DMS79 (cell line): Measurements from ENCODE around the gene SIPA1L3.
A peak's percentile ranks its signal among the peaks of the same experiment; 100 is the strongest.

Source experiments
- DNase-seq: peaks from one replicate; lab custom pipeline; 2025; lab: John Stamatoyannopoulos, UW

The SIPA1L3 gene

DNA sequence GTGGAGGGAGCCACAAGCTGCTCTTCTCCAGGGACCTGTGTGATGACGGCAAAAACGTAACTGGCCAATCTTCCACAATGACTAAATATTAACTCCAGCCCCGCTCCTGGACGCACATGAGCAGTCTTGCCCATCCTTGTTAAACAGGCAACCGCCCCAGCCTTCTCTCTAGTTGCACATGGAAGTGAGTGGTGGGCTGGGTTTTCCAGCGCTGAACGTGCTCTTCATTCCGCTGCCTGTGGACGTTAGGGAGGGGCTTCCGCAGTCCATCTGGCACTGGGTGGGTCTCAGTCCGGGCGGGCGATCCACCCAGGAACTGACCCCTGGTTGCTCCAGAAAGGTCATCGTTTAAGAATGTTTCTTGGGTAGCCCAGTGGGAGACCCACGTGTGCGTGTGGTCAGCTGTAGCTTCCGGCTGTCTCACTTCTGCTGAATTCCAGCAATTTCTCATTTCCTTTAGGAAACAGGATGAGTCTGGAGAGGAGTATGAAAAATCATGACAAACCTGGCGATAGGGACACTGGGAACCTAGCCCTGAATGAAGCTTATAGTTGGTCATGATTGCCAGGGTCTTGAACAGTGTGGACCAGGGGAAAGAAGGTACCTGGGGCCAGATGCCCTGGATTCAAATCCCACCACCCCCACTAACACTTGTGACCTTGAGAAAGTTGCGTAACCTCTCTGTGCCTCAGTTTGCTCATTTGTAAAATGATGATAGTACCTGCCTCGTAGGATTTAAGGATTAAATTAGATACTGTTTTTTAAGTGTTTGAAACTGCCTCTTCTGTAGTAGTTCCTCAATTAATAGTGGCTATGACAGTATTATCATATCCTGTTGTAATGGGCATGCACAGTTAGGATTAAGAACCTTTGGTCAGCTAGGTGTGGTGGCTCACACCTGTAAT is 92.6 kb downstream of the SIPA1L3 start:
- no peak for DNase-seq

DNA sequence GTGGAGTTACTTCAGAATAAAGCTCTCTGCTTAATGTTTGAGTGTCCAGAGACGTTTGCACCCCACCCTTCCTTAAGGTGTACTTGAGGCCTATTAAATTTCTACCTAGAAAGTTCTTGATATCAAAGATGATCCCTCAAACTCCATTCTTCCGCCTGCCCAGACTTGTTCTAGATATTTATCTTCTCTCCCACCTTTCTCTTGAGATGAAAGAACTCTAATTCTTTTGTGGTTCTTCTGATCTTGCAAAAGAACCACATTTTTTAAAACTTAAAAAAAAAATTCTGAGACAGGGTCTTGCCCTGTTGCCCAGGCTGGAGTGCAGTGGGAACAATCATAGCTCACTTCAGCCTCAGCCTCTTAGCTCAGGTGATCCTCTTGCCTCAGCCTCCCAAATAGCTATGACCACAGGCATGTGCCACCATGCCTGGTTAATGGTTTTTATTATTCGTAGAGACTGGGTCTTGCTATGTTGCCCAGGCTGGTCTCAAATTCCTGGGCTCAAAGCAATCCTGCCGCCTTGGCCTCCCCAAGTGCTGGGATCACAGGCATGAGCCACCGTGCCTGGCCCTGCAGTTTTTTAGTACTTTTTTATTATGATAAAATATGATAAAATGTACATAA is 94.3 kb downstream of the SIPA1L3 start:
- no peak for DNase-seq

DNA sequence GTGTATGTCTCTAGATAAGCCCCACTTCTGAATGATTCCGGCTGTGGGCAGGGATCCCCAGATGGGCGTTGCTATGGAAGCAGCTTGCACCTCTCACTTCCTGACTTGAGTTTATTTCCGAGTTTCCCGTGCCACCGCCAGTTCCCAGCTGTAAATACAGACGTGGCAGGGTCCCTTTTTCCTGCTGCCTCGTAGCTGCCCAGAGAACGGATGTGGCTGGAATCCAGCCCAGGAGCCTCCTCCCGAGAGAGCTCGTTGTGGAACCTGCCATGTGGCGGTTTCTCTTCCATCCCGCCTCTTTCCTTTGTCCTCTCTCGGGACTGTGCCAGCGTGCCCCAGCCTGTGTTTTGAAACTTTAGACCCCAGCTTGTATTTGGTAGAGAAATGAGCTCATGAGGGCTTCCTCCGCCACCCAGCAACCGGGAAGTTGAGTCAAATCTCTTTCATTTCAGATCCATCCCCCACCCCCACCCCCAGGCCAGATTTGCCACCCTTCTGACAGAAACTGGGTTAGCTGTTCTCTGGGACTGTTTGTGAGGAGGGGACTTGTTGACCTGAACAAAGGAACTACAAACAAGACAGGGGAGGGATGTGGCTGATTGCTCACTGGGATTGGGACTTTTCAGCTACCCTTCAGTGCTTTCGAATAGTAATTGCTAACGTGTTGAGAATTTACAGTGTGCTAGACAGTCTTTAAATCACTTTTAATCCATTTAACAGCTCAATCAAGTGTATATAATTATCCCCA is 96.6 kb downstream of the SIPA1L3 start:
- peak; percentile 85 for DNase-seq

GRCh38 chr19:38004186-38004520 is 97.1 kb downstream of the SIPA1L3 start:
- no peak for DNase-seq

GRCh38 chr19:38004521-38005223 is 97.7 kb downstream of the SIPA1L3 start:
- DNase-seq: peak; percentile 94

- no peak for DNase-seq
Observed at GRCh38 chr19:38005224-38005614, 98.2 kb downstream of the SIPA1L3 start.

DNA sequence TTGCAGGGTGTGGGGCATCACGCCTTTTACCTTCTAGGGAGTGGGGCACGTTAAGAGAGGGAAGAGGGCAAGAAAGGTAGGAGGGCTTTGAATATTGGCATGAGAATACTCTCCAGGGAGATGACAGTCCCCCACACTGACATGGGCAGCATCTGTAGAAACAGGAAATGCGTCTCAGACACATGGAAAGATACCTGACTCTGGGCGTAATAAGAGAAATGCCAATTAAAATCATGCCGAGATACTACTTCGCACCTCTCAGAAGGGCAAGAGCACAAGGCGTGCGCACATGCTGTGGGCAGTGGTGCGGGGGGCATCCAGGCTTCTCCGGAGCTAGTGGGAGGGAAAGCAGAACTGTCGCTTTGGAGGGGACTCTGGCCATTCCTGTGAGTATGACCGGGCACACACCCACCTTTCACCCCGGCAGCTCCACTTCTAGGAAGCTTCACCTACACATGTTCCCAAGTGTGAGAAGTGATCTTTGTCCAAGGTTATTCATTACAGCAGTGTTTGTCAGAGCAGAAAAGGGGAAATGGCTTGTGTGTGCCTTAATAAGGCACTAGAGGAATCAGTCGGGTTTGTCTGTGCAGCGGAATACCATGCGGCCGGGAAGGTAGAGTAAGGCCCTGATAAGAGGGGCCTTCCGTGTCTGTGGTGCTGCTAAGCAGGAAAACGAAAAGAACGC is 99.5 kb downstream of the SIPA1L3 start:
- DNase-seq: no peak

DNA sequence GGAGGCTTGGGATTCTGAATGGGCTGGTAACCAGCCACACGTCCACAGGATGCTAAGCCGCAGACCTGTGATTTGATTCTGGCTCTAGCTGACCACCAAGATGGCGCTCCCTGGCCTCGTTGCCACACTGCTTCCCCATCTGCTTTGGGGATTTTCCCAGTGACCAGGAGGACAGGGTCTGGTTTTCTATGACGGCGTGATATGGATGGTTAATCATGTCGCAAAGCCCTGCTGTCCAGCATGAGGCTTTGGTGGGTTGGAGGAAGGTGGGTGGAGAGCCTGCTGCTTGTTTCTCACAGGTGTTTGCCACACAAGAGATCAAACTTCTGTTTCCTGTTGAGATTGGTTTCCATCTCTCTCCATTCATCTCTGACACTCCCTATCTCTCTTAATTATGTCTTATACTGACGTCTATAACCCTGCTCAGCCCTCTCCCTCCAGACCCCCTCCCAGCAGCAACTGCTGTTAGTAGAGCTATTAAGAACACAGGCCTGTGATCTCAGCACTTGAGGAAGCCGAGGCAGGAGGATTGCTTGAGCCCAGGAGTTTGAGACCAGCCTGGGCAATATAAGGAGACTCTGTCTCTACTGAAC is 102.7 kb downstream of the SIPA1L3 start:
- DNase-seq: no peak

- no peak for DNase-seq
Observed at GRCh38 chr19:38011426-38011825, 104.4 kb downstream of the SIPA1L3 start.

DNA sequence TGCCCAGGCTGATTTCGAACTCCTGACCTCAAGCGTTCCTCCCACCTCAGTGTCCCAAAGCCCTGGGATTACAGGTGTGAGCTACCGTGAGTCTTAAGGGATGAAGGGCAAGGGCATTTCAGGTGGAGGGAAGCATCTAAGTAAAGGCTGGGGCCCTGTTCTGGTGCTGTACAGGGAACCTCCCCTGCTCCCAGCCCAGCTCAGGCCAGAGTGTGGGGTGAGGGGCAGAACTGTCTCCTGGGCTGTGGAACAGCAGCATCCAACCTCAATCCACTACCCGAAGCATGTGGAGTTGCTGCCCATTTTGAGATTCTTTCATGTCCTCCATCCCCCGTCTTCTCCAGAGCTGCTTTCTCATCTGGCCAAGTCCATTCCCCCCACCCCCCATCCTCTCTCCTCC is 105.3 kb downstream of the SIPA1L3 start:
- no peak for DNase-seq

GRCh38 chr19:38012944-38013343 is 105.9 kb downstream of the SIPA1L3 start:
- DNase-seq: no peak

DNA sequence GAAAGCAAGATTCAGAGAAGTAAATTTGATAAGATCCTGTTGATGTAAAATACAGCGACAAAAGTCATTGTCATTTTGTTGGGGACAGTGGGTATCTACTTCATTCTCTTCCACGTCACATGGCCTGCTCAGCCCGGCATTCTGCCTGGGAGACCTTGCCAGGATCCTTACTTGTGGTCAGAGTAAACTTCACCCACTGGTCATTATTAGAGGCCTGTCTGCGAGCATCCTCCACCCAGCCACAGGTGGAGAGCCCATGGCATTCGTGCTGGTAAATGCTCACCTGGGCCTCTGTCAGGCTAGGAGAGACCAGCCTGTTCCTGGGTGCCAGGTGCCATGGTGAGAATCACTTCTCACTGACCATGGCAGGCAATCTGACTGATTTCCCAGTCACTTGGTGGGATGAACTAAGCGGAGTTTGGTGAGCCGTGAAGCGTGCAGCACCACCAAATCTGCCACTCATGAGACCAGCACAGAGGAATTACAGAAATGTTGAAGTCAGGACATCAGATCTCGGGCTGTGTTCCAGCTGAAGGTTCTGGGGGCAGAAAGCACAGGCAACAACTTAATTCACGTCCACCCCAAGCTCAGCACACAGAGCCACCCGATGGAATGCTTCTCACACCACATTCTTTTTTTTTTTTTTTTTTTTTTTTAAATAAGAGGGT is 107.0 kb downstream of the SIPA1L3 start:
- no peak for DNase-seq

DNA sequence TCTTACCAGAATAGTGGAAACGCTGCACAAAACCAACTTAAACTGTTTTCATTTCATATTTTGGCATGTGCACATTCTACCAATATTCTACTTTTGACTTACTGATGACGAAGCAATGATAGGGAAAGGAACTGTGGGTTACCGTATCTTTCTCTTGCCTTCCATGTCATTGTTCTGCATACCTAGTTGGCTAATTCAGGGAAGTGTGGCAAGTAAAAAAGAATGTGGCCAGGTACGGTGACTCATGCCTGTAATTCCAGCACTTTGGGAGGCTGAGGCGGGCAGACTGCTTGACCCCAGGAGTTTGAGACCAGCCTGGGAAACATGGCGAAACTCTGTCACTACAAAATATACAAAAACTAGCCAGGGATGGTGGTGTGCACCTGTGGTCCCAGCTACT is 108.2 kb downstream of the SIPA1L3 start:
- DNase-seq: no peak

- no peak for DNase-seq
Observed at GRCh38 chr19:38015761-38016160, 108.8 kb downstream of the SIPA1L3 start.

GRCh38 chr19:38017401-38018151 is 110.6 kb downstream of the SIPA1L3 start:
- DNase-seq: no peak

DNA sequence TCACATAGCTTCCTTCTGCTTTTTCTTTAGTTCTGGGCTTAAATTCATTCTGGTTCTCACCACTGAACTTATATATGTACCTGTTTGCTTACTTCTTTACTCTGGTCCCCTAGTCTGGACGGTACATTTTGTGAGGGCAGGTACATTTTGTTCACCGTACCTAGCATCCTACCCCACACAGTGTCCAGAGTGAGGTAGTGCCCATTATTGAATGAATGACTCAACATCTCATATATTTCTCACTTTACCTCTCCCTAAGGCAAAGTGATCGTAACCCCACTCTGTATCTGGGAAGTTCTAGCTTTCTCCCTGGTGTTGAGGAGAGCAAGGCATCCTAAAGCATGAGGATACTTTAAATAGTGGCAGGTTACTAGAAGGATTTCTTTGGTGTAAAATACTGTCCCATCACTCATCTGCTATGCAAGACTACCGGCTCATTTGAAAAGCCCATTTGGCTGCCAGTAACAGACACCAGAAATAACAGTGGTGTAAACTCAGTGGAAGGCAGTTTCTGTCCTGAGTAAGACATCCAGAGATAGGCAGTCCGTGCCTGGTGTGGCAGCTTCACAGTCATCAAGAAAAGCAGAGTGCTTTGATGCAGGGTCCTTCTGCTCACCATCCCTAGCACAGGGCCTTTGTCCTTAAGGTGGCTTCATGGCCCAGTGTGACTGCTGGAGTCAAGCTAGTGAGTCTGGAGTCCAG is 111.8 kb downstream of the SIPA1L3 start:
- no peak for DNase-seq

DNA sequence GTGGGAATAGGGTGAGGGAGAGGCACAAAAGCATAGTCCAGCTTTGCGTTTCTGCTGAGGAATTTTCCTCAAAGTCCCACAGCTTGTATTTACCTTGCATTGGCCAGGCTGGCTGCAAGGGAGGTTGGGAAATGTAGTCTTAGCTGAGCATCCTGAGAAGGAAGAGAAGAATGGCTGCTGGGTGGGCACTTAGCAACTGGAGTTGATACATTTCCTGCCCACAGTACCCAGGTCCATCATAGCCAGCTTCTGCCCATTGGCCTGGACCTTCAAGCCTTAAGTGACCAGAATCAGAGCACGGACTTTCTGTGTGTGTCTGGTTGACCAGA is 112.4 kb downstream of the SIPA1L3 start:
- DNase-seq: no peak

DNA sequence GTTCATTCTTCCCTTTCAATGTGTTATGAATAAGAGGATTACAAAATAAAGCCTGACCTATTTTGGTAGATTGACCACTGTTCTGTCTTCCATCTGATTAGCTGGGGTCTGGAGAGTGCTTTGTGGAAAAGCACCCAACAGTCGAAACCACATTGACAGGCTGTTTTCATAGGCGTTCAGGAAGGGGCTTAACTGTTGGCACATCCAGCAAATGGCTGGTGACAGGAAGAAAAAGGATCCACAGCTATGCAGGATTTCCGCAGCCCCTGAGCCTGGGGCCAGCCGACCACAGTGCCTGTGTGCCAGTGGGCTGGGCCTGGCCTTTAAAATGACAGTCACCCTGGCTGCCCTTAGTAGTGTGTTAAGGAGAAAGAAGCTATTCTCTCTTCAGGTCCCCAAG is 113.3 kb downstream of the SIPA1L3 start:
- DNase-seq: no peak

- DNase-seq: no peak
Observed at GRCh38 chr19:38021352-38021751, 114.3 kb downstream of the SIPA1L3 start.
